Spleen (tissue), 7 donors: ENCODE measurements around the gene ENOX1.

ENCODE experiments used
- POLR2A ChIP-seq, 3 donors: fragments of 450-650 bp; IDR thresholded peaks; one replicate each; pipeline ENCODE4 v1.5.1; 2017; ENCODE audit warnings: antibody characterized with exemption in 3 of 3, mild to moderate bottlenecking in 1 of 3
- POLR2AphosphoS5 ChIP-seq, 3 donors: sonication (generic); formaldehyde crosslinking; IDR thresholded peaks; one replicate each; pipeline ENCODE4 v1.5.1; 2017; ENCODE audit warnings: antibody characterized with exemption in 3 of 3
- TF ChIP-seq, protein P1 (sequence below), 11 experiments: fragments of 200-600 bp in 7 of 11; fragments of 450-650 bp in 4 of 11; sonication (generic) in 4 of 11; IDR thresholded peaks in 8 of 11; conservative IDR thresholded peaks in 3 of 11; 1 replicate in 7 of 11; 2 replicates in 4 of 11; pipeline versions ENCODE4 v1.4.0 to v1.8.0; 2016 to 2021; ENCODE audit warnings: antibody characterized with exemption in 11 of 11, inconsistent platforms in 4 of 11, mild to moderate bottlenecking in 1 of 11
- donor health status: DM: no; HTN: no; CAD: no; lungs with moderate emphysema.
- donor health status: DM: no; HTN: no; CAD: no.
- donor health status: DM: no; HTN: no; CAD: no.

DNA sequence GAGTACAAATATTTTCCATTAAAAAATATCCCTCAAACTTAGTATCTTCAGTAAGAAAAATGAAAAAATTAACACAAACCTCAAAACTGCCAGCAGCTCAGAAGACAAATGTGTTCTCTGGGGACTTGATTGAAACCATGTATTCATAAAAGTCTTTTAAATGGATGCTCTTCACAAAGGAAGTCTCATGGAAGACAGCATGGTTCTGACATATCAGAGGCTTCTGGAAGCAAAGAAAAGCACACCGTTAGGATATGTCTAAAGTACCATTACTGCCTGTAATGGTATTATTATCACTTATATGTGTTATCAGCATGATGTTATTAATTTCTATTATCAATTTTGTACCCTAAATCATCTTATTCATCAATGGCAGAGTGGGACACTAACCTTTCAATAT, 302.8 kb downstream of the ENOX1 start:
- TF ChIP-seq POLR2A (IDR thresholded peaks at IDR 0.05), result no peak
- TF ChIP-seq, protein P1, sequence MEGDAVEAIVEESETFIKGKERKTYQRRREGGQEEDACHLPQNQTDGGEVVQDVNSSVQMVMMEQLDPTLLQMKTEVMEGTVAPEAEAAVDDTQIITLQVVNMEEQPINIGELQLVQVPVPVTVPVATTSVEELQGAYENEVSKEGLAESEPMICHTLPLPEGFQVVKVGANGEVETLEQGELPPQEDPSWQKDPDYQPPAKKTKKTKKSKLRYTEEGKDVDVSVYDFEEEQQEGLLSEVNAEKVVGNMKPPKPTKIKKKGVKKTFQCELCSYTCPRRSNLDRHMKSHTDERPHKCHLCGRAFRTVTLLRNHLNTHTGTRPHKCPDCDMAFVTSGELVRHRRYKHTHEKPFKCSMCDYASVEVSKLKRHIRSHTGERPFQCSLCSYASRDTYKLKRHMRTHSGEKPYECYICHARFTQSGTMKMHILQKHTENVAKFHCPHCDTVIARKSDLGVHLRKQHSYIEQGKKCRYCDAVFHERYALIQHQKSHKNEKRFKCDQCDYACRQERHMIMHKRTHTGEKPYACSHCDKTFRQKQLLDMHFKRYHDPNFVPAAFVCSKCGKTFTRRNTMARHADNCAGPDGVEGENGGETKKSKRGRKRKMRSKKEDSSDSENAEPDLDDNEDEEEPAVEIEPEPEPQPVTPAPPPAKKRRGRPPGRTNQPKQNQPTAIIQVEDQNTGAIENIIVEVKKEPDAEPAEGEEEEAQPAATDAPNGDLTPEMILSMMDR (IDR thresholded peaks at IDR 0.05 in 8 of 11, conservative IDR thresholded peaks at IDR 0.05 in 3 of 11), result no peak
- TF ChIP-seq POLR2AphosphoS5 (IDR thresholded peaks at IDR 0.05), result no peak
